Epidermal melanocyte (primary cell): ENCODE data around the gene DMPK.
"Not testable (repeated sequence)": the region's sequence is repeated elsewhere in the genome, so short reads cannot be mapped to it uniquely, and the experiment has no call there.

Experiments
- DNase-seq: peaks from one replicate; pipeline ENCODE4 v3.0.0; 2011; ENCODE audit warnings: low spot score; ENCODE audit not compliant: insufficient read length

DMPK gene

GRCh38 chr19:45814851-45815480 lies 32.7 kb upstream of the DMPK start, which contains the start of gene RSPH6A:
Gene RSPH6A (minus strand): TSS chr19:45815308. CDS start chr19:45815176, 132 bp downstream.
- no peak for DNase-seq

DNA sequence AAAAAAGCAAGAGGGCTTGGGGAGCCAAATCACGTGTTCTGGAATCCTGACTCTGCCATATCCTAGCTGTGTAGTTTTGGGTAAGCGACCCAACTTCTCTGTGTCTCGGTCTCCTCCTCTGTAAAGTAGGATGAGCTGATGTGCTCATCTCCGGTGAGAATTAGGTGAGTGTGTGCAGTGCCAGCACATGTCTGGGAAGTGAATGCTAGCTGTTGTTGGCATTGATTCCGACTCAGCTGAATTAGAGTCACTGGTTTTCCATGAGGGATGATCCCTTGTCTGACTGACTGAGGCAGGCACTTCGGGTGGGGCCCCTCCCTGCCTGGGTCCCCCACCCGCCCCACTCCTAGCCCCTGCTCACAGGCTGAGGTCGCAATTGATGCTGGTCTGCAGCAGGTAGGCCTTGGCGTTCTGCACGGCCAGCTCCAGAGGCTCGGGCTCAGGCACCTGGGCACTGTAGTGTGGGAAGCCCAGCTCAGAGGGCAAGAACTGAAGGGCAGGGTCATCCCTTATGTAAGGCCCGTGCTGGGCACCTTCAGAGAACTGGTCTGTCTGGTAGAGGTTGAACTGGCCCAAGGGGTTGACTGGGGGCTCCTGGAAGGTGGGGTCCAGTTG lies 32.0 kb upstream of the DMPK start:
- DNase-seq, result no peak

DNA sequence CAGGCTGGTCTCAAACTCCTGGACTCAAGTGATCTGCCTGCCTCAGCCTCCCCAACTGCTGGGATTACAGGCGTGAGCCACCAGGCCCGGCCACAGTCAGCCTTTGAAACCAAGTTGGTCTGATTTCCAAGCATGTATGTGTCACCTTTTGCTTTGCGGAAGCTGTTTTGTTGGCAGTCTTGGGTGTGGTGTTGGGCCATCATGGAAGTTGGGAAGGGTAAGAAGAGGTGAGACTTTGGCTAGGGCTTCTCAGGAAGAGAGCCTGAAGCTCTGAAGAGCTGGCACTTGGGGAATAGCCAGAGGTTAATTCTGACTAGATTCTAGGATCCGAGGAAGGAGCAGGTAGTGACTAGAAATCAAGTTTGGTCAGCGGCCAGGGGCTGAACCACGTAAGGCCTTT lies 30.0 kb upstream of the DMPK start:
- DNase-seq, result no peak

DNA sequence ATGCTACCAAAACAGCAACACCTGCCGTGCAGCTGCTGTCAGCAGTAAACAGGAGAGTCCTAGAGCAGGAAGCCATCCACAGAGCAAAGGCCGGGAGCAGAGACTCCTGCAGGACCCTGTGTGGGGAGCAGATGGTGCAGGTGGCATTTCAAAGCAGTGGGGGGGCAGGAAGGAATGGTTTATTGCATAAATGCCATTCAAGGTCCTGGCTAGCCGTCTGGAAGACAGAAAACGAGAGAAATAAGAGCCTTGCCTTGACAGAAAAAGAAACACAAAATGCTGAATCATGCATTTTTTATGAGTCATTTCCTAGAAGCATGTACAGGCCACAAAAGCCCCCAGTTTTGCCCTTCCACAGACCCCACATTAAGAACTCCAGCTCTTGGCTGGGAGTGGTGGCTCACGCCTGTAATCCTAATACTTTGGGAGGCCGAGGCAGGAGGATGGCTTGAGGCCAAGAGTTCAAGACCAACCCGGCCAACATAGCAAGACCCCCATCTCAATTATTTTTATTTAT lies 27.4 kb upstream of the DMPK start:
- DNase-seq, result no peak

DNA sequence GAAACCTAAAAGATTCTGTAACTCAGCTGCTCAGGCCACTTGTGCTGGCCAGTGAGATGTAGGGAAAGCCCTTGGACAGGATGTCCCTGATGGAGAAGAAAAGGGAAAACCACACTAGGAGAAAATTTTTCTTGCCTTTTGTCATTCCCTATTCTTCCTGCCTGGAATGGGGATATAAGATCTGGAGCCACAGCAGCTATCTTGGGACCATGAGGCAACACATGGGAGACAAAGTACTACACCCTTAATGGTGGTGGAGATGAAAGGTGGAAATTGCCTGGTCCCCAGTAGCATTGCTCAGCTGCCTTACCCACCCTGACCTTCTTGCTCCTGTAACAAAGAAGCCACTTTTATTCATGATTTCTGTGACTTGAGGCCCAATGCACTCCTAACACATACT lies 23.4 kb upstream of the DMPK start:
- DNase-seq, result no peak

DNA sequence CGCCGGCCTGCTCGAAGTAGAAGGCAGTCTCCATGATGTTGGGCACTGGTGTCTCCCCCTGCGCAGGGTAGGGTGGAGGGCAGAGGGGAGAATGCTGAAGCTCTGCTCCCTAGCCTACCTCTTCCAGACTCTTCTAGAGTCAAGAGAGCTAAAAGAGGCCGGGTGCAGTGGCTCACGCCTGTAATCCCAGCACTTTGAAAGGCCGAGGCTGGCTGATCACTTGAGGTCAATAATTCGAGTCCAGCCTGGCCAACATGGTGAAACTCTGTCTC lies 22.6 kb upstream of the DMPK start:
- DNase-seq, result no peak

- DNase-seq, result no peak
These were observed 22.1 kb upstream of the DMPK start for GRCh38 chr19:45804140-45804958.

GRCh38 chr19:45801603-45802175 lies 19.4 kb upstream of the DMPK start:
- no peak for DNase-seq

DNA sequence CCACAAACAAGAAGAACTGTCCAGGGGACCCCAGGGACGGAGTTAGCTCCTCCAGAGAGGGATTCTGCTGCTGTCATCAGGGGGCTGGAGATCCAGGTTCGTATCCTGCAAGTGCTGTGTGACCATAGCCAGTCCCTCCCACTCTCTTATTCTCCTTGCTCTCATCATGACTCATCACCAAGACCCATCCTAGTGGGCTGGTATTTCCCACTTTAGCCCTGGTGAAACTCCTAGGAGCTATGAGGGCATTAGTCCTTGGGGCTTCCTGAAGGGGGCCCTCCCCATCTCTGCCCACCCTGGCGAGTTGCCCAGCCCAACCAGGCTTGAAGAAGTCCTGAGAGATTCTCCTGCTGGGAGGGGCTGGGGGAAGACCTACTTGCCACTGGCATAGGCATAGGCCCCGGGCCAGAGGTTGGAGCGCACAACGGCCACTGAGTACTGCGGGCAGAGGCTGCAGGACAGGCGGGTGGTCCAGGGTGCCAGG lies 17.8 kb upstream of the DMPK start:
- DNase-seq, result no peak

DNA sequence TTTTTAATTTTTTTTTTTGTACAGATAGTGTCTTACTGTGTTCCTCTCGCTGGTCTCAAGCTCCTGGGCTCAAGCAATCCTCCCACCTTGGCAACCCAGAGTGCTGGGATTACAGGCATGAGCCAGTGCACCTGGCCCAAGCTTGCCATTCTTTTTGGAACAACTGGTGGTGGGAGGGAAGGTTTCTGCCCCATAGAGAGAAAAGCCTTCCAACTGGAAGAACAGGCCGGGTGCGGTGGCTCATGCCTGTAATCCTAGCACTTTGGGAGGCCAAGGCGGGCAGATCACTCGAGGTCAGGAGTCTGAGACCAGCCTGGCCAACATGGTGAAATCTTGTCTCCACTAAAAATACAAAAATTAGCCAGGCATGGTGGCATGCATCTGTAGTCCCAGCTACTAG lies 17.3 kb upstream of the DMPK start:
- not testable (repeated sequence) for DNase-seq

DNA sequence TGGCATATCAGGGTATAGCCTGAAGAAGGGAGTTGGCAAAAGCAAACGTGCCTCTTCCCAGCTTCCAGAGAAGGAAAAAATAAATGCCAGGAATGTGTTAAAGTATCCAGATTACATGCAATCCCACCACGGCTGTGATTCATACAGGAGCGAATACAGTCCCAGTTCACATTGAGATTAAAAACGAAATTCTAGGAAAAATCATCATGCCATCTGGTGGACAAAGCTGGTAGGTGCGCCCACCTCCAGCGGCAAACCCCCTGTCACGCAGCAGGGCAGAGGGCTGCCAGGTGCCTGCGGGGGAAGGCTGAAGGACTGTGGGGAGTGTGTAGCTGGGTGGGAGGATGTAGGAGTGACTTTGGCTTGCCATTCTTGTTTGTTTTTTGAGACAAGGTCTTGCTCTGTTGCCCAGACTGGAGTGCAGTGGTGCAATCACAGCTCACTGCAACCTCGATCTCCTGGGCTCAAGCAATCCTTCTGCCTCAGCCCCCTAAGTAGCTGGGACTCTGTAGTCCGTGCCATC lies 16.8 kb upstream of the DMPK start:
- peak; percentile 86 for DNase-seq

GRCh38 chr19:45794627-45795026 lies 12.3 kb upstream of the DMPK start:
- no peak for DNase-seq

GRCh38 chr19:45793876-45794275 lies 11.6 kb upstream of the DMPK start:
- DNase-seq, result no peak

GRCh38 chr19:45793178-45793564 lies 10.9 kb upstream of the DMPK start:
- DNase-seq, result no peak

DNA sequence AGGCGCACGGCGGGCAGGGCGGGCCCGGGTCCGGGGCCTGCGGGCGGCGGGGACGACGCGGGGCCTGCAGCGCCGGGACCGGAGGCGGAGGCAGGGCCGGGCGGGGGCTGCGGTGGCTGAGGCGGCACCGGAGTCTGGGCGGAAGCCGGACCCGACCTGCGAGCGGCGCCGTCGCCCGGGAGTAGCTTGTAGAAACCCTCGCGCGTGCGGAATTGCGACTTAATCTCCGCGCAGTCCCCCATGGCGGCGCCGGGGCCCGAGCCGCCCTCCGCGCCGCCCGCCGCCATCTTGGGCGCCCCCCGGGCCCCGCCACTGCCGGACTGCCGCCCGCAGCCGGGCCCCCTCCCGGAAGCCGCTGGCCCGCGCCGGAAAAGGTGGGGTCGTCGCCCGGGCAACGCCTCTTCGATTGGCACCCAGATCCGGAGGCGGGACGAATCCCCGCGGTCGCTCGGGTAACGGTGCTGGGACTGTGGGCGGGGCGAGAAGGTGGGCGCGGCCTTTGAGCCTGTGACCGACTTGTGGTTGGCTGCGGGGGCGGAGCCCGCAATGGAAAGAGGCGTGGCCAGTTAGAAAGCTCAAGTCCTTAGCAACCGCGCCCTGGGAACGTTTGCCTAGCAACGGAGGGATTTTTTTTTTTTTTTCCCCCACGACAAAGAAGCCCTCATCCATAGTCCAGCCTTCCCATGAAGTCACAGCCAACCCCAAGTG lies 10.3 kb upstream of the DMPK start, which contains the start of gene DMWD:
Gene DMWD, minus strand, starts transcription at position 376 of the 708 bp plus-strand sequence. Its CDS starts 89 bp downstream, at position 287.
- peak; percentile 94 for DNase-seq

- DNase-seq, result no peak
These were observed 9.6 kb upstream of the DMPK start for GRCh38 chr19:45791744-45792469.

GRCh38 chr19:45790942-45791341 lies 8.7 kb upstream of the DMPK start:
- DNase-seq, result no peak

DNA sequence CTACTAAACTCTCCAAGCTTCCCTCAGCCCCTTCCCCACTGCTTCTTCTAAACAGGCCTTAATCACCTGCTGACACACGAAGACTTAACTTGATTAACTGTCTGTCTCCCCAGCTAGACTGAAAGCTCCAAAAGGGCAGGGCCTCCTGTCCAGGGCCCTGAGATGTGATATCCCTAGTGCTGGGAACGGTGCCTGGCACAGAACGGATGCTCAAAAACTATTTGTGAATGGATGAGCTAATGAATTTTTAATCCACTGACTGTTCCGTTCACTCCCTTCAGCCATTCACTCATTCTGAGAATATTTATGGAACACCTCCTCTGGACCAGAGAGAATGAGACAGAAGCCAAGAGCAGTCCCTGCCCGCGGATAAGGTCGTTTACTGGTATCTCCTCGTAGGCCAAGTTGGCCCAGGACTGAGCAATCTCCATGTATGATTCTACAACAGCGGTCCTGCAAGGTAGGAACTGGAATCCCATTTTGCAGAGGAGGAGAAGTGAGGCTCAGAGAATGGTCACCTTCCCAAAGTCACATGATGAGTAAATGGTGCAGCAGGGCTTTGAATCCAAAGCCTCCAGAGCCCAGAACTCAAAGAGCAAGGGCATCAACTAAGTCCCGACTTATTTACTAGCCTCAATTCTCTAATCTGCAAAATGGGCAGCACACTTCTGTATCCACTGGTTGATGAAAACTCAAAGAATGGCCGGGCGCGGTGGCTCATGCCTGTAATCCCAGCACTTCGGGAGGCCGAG lies 6.9 kb upstream of the DMPK start:
- no peak for DNase-seq

DNA sequence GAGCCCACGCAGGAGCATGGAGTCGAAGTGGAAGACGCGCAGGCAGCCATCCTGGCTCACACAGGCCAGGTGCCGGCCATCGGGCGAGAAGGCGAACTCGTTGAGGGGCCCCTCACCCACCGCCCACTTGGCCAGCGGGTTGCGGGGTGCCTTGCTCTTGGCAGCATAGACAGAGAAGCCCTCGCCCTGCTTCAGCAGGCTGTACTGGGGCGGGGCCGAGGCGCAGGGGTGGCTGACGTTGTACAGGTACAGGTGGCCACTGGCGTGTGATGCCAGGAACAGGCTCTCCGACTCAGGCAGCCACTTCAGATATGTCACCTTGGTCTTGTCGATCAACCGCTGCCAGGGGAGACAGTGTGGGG lies 4.2 kb upstream of the DMPK start:
- no peak for DNase-seq
